Activated T-helper 2 cell treated with anti-CD3 and anti-CD28 coated beads, Interferon-gamma antibody, Interleukin-2, Interleukin-4, amounts not matched to agents 10 μg/mL and 5 μg/mL and 100 μg/mL, durations not matched to agents 14 hours and 24 hours and 36 hours (primary cell): ENCODE measurements around the gene PRM3. TPM values are rescaled to one million over a fixed set of nuclear protein-coding genes. Genes with fewer than 3 reads are reported as not detected.

ENCODE experiments used
- DNase-seq: peaks from one replicate; pipeline ENCODE4 v3.0.0; 2021; ENCODE audit warnings: low spot score
- H3K27ac Mint-ChIP-seq: one replicate; pipeline ENCODE4 v1.8.0; 2021; ENCODE audit warnings: mixed read lengths
- H3K27me3 Mint-ChIP-seq: one replicate; pipeline ENCODE4 v1.8.0; 2021; ENCODE audit warnings: low read depth, mixed read lengths
- H3K36me3 Mint-ChIP-seq: one replicate; pipeline ENCODE4 v1.8.0; 2021; ENCODE audit warnings: low read depth, mixed read lengths
- H3K4me1 Mint-ChIP-seq: one replicate; pipeline ENCODE4 v1.8.0; 2021; ENCODE audit warnings: low read depth, mixed read lengths
- H3K4me3 Mint-ChIP-seq: one replicate; pipeline ENCODE4 v1.8.0; 2021; ENCODE audit warnings: low read depth, mild to moderate bottlenecking, moderate library complexity, mixed read lengths
- H3K9me3 Mint-ChIP-seq: one replicate; pipeline ENCODE4 v1.8.0; 2021; ENCODE audit warnings: mixed read lengths
- intact Hi-C: fragments of 100-400 bp; cut with micrococcal nuclease; formaldehyde crosslinking; loops from one replicate; pipeline ENCODE4 v1.15.1; 2023
- total RNA-seq: library from RNA; stranded (reverse); gene quantifications from 2 replicates; pipeline ENCODE4 v1.2.3, GENCODE V29; 2022

The PRM3 gene
- total RNA-seq, 1 donor from 2014 or later, result not detected

- H3K27ac Mint-ChIP-seq, result peak overlapping the region; percentile 100
- peak overlapping the region; percentile 76 for H3K4me3 Mint-ChIP-seq
- no peaks in the 10 kb centered on the region for H3K9me3 Mint-ChIP-seq
- H3K36me3 Mint-ChIP-seq, result peaks cover 2% of the 10 kb centered on the region
- DNase-seq, result peak; percentile 70
- H3K4me1 Mint-ChIP-seq, result peaks cover 50% of the 10 kb centered on the region
- intact Hi-C loops, result loop anchor here (1.0 to 2.0 kb wide), 5 partner anchors 43 to 155 kb away; no protein-coding TSS in a partner anchor
- no peaks in the 10 kb centered on the region for H3K27me3 Mint-ChIP-seq
These were observed 49.1 kb downstream of the PRM3 start for GRCh38 chr16:11224096-11224893.

Other genes starting within 250 kb of the PRM3 start
- 217 and 219 TPM in 2 replicates for gene SOCS1, start 17.4 kb downstream of the PRM3 start, total RNA-seq
- not detected in 2 replicates for gene TNP2, start 4.3 kb downstream of the PRM3 start, total RNA-seq
- not detected in 2 replicates for gene PRM2, start 2.9 kb upstream of the PRM3 start, total RNA-seq
- gene PRM1, start 7.7 kb upstream of the PRM3 start, total RNA-seq, result not detected in 2 replicates
- gene RMI2, start 71.8 kb upstream of the PRM3 start, total RNA-seq, result 65.2 and 67.4 TPM in 2 replicates